ENCODE data around the gene NOB1. TPM values are rescaled to one million over a fixed set of nuclear protein-coding genes. Genes with fewer than 3 reads are reported as not detected.
A peak's percentile ranks its signal among the peaks of the same experiment; 100 is the strongest.

Gene NOB1
- total and polyA plus RNA-seq, 9 of the 15 experiments (the other 6 are each of a cell fraction or from before 2014, with no cell fraction given) = 42.4 to 148 (median 116) TPM

DNA sequence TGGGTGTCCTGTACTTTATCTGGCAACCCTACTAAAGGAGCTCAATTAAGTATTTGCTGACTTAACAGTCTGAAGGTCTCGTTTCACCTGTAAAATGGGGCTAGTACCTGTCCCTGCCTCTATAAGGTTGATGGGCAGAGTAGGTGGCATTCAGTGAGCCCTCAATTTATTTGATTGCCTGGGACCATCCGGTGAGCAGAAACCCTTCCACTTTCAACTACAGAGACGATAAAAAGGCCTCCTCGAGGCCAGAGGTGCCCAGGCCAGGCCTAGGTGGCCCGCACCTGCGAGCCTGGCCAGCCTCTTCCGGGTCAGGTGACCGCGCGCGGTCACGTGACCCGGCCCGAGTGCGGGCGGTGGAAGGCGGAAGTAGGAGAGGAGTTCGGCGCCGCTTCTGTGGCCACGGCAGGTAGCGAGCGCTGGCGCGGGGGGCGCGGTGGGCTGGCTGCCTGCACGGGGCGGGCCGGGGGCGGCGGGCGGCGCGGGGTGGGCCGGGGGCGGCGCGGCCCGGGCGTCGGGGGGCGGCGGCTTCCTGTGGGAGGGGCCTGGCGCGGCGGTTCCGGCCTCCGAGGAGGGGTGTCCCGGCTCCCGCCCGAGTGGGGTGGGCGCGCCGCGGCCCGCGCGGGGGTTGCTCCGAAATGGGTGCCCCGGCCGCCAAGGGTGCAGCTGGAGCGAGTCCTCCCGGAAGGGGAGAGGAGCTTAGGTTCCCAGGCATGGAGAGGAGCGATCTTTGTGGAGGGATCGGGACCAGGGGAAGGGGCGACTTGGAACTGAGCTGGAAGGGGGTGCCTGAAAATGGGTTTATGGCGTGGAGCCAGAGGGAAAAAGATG is 7.5 kb upstream of the NOB1 start, which contains the start of gene WWP2 (continued):
- no peak for TF ChIP-seq CBFB (CRISPR knock-in tag; IDR thresholded peaks at IDR 0.05)
- no peak for TF ChIP-seq SRSF1 (IDR thresholded peaks at IDR 0.05; ENCODE audit: low read depth, low read length)
- peak; percentile 68 for TF ChIP-seq TAF9B (IDR thresholded peaks at IDR 0.05; ENCODE audit: partially characterized antibody)
- TF ChIP-seq GTF2E2 (tag; IDR thresholded peaks at IDR 0.05) = no peak
- no peak for TF ChIP-seq CHAMP1 (IDR thresholded peaks at IDR 0.05)
- TF ChIP-seq TCF7L2 (IDR thresholded peaks at IDR 0.05; ENCODE audit: low read depth, low read length) = no peak
- no peak for TF ChIP-seq TAF7 (tag; IDR thresholded peaks at IDR 0.05)
- TF ChIP-seq, protein P1, sequence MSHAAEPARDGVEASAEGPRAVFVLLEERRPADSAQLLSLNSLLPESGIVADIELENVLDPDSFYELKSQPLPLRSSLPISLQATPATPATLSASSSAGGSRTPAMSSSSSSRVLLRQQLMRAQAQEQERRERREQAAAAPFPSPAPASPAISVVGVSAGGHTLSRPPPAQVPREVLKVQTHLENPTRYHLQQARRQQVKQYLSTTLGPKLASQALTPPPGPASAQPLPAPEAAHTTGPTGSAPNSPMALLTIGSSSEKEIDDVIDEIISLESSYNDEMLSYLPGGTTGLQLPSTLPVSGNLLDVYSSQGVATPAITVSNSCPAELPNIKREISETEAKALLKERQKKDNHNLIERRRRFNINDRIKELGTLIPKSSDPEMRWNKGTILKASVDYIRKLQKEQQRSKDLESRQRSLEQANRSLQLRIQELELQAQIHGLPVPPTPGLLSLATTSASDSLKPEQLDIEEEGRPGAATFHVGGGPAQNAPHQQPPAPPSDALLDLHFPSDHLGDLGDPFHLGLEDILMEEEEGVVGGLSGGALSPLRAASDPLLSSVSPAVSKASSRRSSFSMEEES (CRISPR knock-in tag; IDR thresholded peaks at IDR 0.05) = peak; percentile 99
- peak in 1 of 2 experiments; percentile 27; a peak in 2 of 4 replicates for TF ChIP-seq NRF1 (conservative IDR thresholded peaks at IDR 0.05 in 1 of 2, IDR thresholded peaks at IDR 0.05 in 1 of 2)
- TF ChIP-seq ATF6 (CRISPR knock-in tag; IDR thresholded peaks at IDR 0.05) = no peak
- no peak for TF ChIP-seq FOXP1 (CRISPR knock-in tag; IDR thresholded peaks at IDR 0.05)
- TF ChIP-seq ZC3H4 (CRISPR knock-in tag; IDR thresholded peaks at IDR 0.05; ENCODE audit: borderline replicate concordance) = peak; percentile 37; the same call in 1 of the 2 replicates
- TF ChIP-seq ZNF253 (CRISPR knock-in tag; conservative IDR thresholded peaks at IDR 0.05) = no peak
- TF ChIP-seq RHOXF2B (CRISPR knock-in tag; conservative IDR thresholded peaks at IDR 0.05) = no peak
- TF ChIP-seq RB1 (IDR thresholded peaks at IDR 0.05; ENCODE audit: low read depth) = peak; percentile 50; the same call in 1 of the 2 replicates
- TF ChIP-seq TRIM24 (IDR thresholded peaks at IDR 0.05) = 0 out of 4 replicates have a peak, but pooled peaks of 1 of the 2 experiments have one; percentile 23
- TF ChIP-seq FUS (optimal IDR thresholded peaks at IDR 0.05; ENCODE audit: low read depth, low read length) = no peak
- peak; percentile 98 for TF ChIP-seq ZFX (CRISPR knock-in tag; IDR thresholded peaks at IDR 0.05)
- TF ChIP-seq HDAC6 (IDR thresholded peaks at IDR 0.05; ENCODE audit: low read depth, low read length) = no peak
- TF ChIP-seq ZNF696 (CRISPR knock-in tag; conservative IDR thresholded peaks at IDR 0.05) = no peak
- no peak for TF ChIP-seq NR2F6 (CRISPR knock-in tag; IDR thresholded peaks at IDR 0.05)
- TF ChIP-seq GATAD2A (IDR thresholded peaks at IDR 0.05) = no peak

Data from K562 (cell line).